Trophoblast cell (in vitro differentiated cells and primary cell): ENCODE data around the gene ARMC12.
A peak's percentile ranks its signal among the peaks of the same experiment; 100 is the strongest.

Source experiments
- DNase-seq, 2 donors: peaks; one replicate each; pipeline ENCODE4 v3.0.0-alpha.2; 2016
- H2AFZ ChIP-seq: 2 replicates; pipeline ENCODE4 v1.6.1; 2013; ENCODE audit warnings: low read length, moderate library complexity, mild to moderate bottlenecking; ENCODE audit not compliant: insufficient read depth, poor library complexity
- H2AK5ac ChIP-seq: 2 replicates; pipeline ENCODE4 v1.6.1; 2013; ENCODE audit warnings: mild to moderate bottlenecking, low read length
- H2BK120ac ChIP-seq: 2 replicates; pipeline ENCODE4 v1.6.1; 2013; ENCODE audit warnings: low read length, mild to moderate bottlenecking, moderate library complexity; ENCODE audit not compliant: insufficient read depth, poor library complexity
- H2BK12ac ChIP-seq: 2 replicates; pipeline ENCODE4 v1.6.1; 2013; ENCODE audit warnings: mild to moderate bottlenecking, low read length, moderate library complexity
- H2BK5ac ChIP-seq: 2 replicates; pipeline ENCODE4 v1.6.1; 2013; ENCODE audit warnings: low read length, low read depth, moderate library complexity, mild to moderate bottlenecking; ENCODE audit not compliant: poor library complexity
- H3K14ac ChIP-seq: 2 replicates; pipeline ENCODE4 v1.6.1; 2013; ENCODE audit warnings: mild to moderate bottlenecking, low read length
- H3K18ac ChIP-seq: 2 replicates; pipeline ENCODE4 v1.6.1; 2013; ENCODE audit warnings: mild to moderate bottlenecking, low read length
- H3K23ac ChIP-seq: 2 replicates; pipeline ENCODE4 v1.6.1; 2013; ENCODE audit warnings: low read length
- H3K27ac ChIP-seq: 2 replicates; pipeline ENCODE4 v1.5.1; 2013; ENCODE audit warnings: low read depth, mild to moderate bottlenecking, inconsistent platforms, low read length, moderate library complexity
- H3K27me3 ChIP-seq: 2 replicates; pipeline ENCODE4 v1.6.1; 2013; ENCODE audit warnings: inconsistent platforms, mild to moderate bottlenecking, low read length, moderate library complexity; ENCODE audit not compliant: insufficient read depth
- H3K36me3 ChIP-seq, 2 experiments: 1 replicate in 1 of 2; 2 replicates in 1 of 2; pipeline ENCODE4 v1.6.1; 2013; ENCODE audit warnings: low read length in 2 of 2, mild to moderate bottlenecking in 2 of 2, moderate library complexity in 1 of 2; ENCODE audit not compliant: insufficient read depth in 2 of 2, control insufficient read depth in 1 of 2
- H3K4ac ChIP-seq: 2 replicates; pipeline ENCODE4 v1.6.1; 2013; ENCODE audit warnings: low read depth, mild to moderate bottlenecking, low read length, moderate library complexity
- H3K4me1 ChIP-seq, 2 experiments: 1 replicate in 1 of 2; 2 replicates in 1 of 2; pipeline ENCODE4 v1.6.1; 2013; ENCODE audit warnings: low read length in 2 of 2, mild to moderate bottlenecking in 2 of 2, moderate library complexity in 1 of 2; ENCODE audit not compliant: insufficient read depth in 2 of 2, control insufficient read depth in 1 of 2
- H3K4me2 ChIP-seq: 2 replicates; pipeline ENCODE4 v1.6.1; 2013; ENCODE audit warnings: inconsistent platforms, mild to moderate bottlenecking, low read length, moderate library complexity
- H3K4me3 ChIP-seq: 2 replicates; pipeline ENCODE4 v1.5.1; 2013; ENCODE audit warnings: mild to moderate bottlenecking, low read depth, low read length, inconsistent platforms
- H3K79me1 ChIP-seq: one replicate; pipeline ENCODE4 v1.6.1; 2013; ENCODE audit warnings: low read length
- H3K79me2 ChIP-seq: 2 replicates; pipeline ENCODE4 v1.6.1; 2013; ENCODE audit warnings: low read length, mild to moderate bottlenecking; ENCODE audit not compliant: control insufficient read depth, insufficient read depth, poor library complexity
- H3K9ac ChIP-seq: 2 replicates; pipeline ENCODE4 v1.6.1; 2013; ENCODE audit warnings: mild to moderate bottlenecking, low read length
- H3K9me3 ChIP-seq: 2 replicates; pipeline ENCODE4 v1.6.1; 2013; ENCODE audit warnings: low read depth, mild to moderate bottlenecking, control low read depth, inconsistent platforms, low read length; ENCODE audit not compliant: insufficient read depth
- H4K12ac ChIP-seq: 2 replicates; pipeline ENCODE4 v1.6.1; 2013; ENCODE audit warnings: low read depth, mild to moderate bottlenecking, low read length, moderate library complexity
- H4K8ac ChIP-seq: 2 replicates; pipeline ENCODE4 v1.6.1; 2013; ENCODE audit warnings: low read depth, mild to moderate bottlenecking, low read length, moderate library complexity
- H4K91ac ChIP-seq: one replicate; pipeline ENCODE4 v1.6.1; 2013; ENCODE audit warnings: low read depth, mild to moderate bottlenecking, low read length, moderate library complexity
- WGBS: extraction: QIAGEN DNeasy Blood & Tissue Kit; methylation state at CpG from one replicate; pipeline ENCODE4 v1.1.7; 2013; ENCODE audit warnings: missing lambda C conversion rate; ENCODE audit not compliant: insufficient read length, insufficient coverage; ENCODE audit errors: extremely low coverage; 5-methylcytosine and 5-hydroxymethylcytosine counted together

Gene ARMC12

GRCh38 chr6:35730745-35731413 is 6.0 kb upstream of the ARMC12 start:
- Histone ChIP-seq H3K9ac (no peak overlapping the region), H3K4ac (no peak overlapping the region), H3K27ac (no peak overlapping the region), H3K4me3 (peak overlapping the region; percentile 17), H3K4me2 (peak overlapping the region; percentile 50), H3K9me3 (peaks cover 2% of the 10 kb centered on the region), H3K4me1 (peaks cover 13 to 14% of the 10 kb centered on the region in 2 experiments), H3K79me2 (peaks cover 2% of the 10 kb centered on the region), H3K23ac (no peak overlapping the region), H2AFZ (no peak overlapping the region), H4K91ac (no peak overlapping the region), H3K79me1 (peaks cover 15% of the 10 kb centered on the region), H3K14ac (no peak overlapping the region), H2BK12ac (peak overlapping the region; percentile 56), H2BK120ac (no peak overlapping the region), H3K27me3 (no peaks in the 10 kb centered on the region), H2AK5ac (no peak overlapping the region), H3K36me3 (no peaks in the 10 kb centered on the region), H4K12ac (no peak overlapping the region), H2BK5ac (no peak overlapping the region), H4K8ac (no peak overlapping the region), H3K18ac (no peak overlapping the region)
- WGBS = no CpG with 5 or more reads among the region's 15 CpGs
- DNase-seq = no peak

GRCh38 chr6:35731414-35731735 is 5.5 kb upstream of the ARMC12 start:
- WGBS = no CpG with 5 or more reads among the region's 23 CpGs
- peak overlapping the region; percentile 55 for H3K27ac ChIP-seq

GRCh38 chr6:35731736-35732532 is 4.9 kb upstream of the ARMC12 start:
- Histone ChIP-seq H3K4me1 (peaks cover 13% of the 10 kb centered on the region in 2 experiments), H3K18ac (peak overlapping the region; percentile 38), H3K79me1 (peaks cover 15% of the 10 kb centered on the region), H3K79me2 (peaks cover 2% of the 10 kb centered on the region), H3K9ac (peak overlapping the region; percentile 70), H3K4ac (no peak overlapping the region), H3K23ac (no peak overlapping the region), H2BK12ac (peak overlapping the region; percentile 25), H3K27ac (peak overlapping the region; percentile 69), H2AFZ (peak overlapping the region; percentile 88), H3K9me3 (peaks cover 2% of the 10 kb centered on the region), H3K14ac (peak overlapping the region; percentile 23), H3K36me3 (no peaks in the 10 kb centered on the region), H3K27me3 (no peaks in the 10 kb centered on the region), H3K4me2 (peak overlapping the region; percentile 94), H4K12ac (peak overlapping the region; percentile 19), H2AK5ac (no peak overlapping the region), H2BK120ac (peak overlapping the region; percentile 67), H4K8ac (peak overlapping the region; percentile 67), H2BK5ac (peak overlapping the region; percentile 83), H4K91ac (peak overlapping the region; percentile 64), H3K4me3 (peak overlapping the region; percentile 74)
- no CpG with 5 or more reads among the region's 61 CpGs for WGBS
- peak; percentile 12 to 50 for DNase-seq

More at GRCh38 chr6:35731414-35731735, 5.5 kb upstream of the ARMC12 start:
- Histone ChIP-seq H3K79me1 (peaks cover 15% of the 10 kb centered on the region), H3K18ac (peak overlapping the region; percentile 38), H3K14ac (no peak overlapping the region), H4K91ac (peak overlapping the region; percentile 12), H4K8ac (peak overlapping the region; percentile 37), H3K4me3 (peak overlapping the region; percentile 74), H2AFZ (peak overlapping the region; percentile 88), H4K12ac (peak overlapping the region; percentile 19), H3K9me3 (peaks cover 2% of the 10 kb centered on the region), H2BK12ac (peak overlapping the region; percentile 59), H3K4ac (no peak overlapping the region), H3K27me3 (no peaks in the 10 kb centered on the region), H2BK5ac (peak overlapping the region; percentile 44), H3K23ac (no peak overlapping the region), H3K79me2 (peaks cover 2% of the 10 kb centered on the region), H2AK5ac (no peak overlapping the region), H3K4me2 (peak overlapping the region; percentile 94), H2BK120ac (no peak overlapping the region), H3K4me1 (peaks cover 13 to 14% of the 10 kb centered on the region in 2 experiments), H3K36me3 (no peaks in the 10 kb centered on the region), H3K9ac (peak overlapping the region; percentile 14)
- DNase-seq = peak; percentile 35 to 59

GRCh38 chr6:35733633-35734032 is 3.2 kb upstream of the ARMC12 start:
- no peak overlapping the region for H3K4me3 ChIP-seq
- H3K27ac ChIP-seq = no peak overlapping the region
- H3K9ac ChIP-seq = no peak overlapping the region
- H3K23ac ChIP-seq = no peak overlapping the region
- no peak overlapping the region for H2BK12ac ChIP-seq
- H2BK5ac ChIP-seq = no peak overlapping the region
- no peak overlapping the region for H4K8ac ChIP-seq
- no peak overlapping the region for H2BK120ac ChIP-seq
- H3K4me1 ChIP-seq = peaks cover 2% of the 10 kb centered on the region in 2 experiments
- H4K91ac ChIP-seq = no peak overlapping the region
- no peaks in the 10 kb centered on the region for H3K79me2 ChIP-seq
- H2AK5ac ChIP-seq = no peak overlapping the region
- WGBS = no CpG with 5 or more reads among the region's 8 CpGs
- peaks cover 2% of the 10 kb centered on the region for H3K9me3 ChIP-seq
- H3K14ac ChIP-seq = no peak overlapping the region
- DNase-seq = no peak
- no peaks in the 10 kb centered on the region for H3K36me3 ChIP-seq
- no peak overlapping the region for H3K4ac ChIP-seq
- no peak overlapping the region for H3K18ac ChIP-seq
- no peak overlapping the region for H2AFZ ChIP-seq
- H3K27me3 ChIP-seq = no peaks in the 10 kb centered on the region
- H3K79me1 ChIP-seq = peaks cover 6% of the 10 kb centered on the region
- H4K12ac ChIP-seq = no peak overlapping the region
- no peak overlapping the region for H3K4me2 ChIP-seq
